ENCODE measurements around the gene BLOC1S6. TPM values are rescaled to one million over a fixed set of nuclear protein-coding genes. Genes with fewer than 3 reads are reported as not detected.

The BLOC1S6 gene
- total and polyA plus RNA-seq, 2 of the 8 experiments (the other 6 are each of a cell fraction or from before 2014, with no cell fraction given) = 4.5 to 28.8 TPM

DNA sequence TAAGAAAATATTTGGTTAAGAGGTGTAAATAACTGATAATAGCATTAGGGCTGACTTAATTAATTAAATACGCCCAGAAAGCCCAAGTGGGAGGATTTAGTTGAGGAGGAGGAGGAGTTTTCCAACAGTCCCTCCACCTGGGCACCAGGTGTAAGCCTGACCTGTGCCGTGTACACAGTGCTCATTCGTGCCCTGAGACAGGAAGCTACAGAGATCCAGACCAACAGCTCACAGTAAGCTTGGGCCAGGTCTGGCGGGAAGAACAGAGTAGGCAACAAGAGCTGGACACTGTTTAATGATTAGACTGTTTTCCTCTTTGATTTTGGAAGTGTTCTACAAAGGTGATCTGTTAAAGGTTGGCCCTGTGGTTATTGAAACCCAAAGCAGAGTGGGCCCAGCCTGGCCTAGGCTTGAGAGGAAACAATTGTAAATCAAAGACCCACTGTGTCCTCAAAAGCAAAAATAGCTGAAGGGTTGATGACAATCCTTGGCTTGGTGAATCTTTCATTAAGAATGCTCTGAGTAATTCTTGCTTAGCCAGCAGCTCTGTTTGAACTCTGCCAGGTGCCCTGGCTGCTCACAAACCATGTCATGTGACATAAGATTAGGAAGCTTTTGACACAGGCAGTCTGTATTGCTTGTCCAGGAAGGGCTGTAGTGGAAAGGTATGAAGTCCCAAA is 61.5 kb downstream of the BLOC1S6 start:
- no peak overlapping the region for H3K4me3 ChIP-seq (ENCODE audit: extremely low read depth in 1 of 4, insufficient read depth in 2 of 4, low read depth in 3 of 4, low read length in 4 of 4)
- CTCF ChIA-PET (ENCODE audit: partially characterized antibody) = interaction anchor here (0.6 to 2.1 kb wide), 4 partner anchors 11 to 1913 kb away, joined by 3 to 8 read pairs (median 4); no protein-coding TSS in a partner anchor
- no peak overlapping the region for H4K91ac ChIP-seq (replicated peaks; ENCODE audit: insufficient read length, low read length)
- H4K5ac ChIP-seq (ENCODE audit: insufficient read length, low read depth, low read length) = no peak overlapping the region
- no peaks in the 10 kb centered on the region for H3K79me2 ChIP-seq (ENCODE audit: control insufficient read depth in 1 of 2, insufficient read depth in 2 of 2, low read length in 2 of 2)
- H4K8ac ChIP-seq (ENCODE audit: extremely low read depth, insufficient read depth, low read length) = no peak overlapping the region
- H2AFZ ChIP-seq (ENCODE audit: low read length) = no peak overlapping the region
- H3K27ac ChIP-seq (ENCODE audit: low read depth, low read length) = no peak overlapping the region
- H4K20me1 ChIP-seq (replicated peaks in 1 of 2; ENCODE audit: control insufficient read depth in 1 of 2, insufficient read depth in 2 of 2, low read length in 2 of 2) = no peaks in the 10 kb centered on the region
- H2BK12ac ChIP-seq (ENCODE audit: low read depth, low read length) = no peak overlapping the region
- no peak overlapping the region for H3K23ac ChIP-seq (ENCODE audit: insufficient read length)
- no peaks in the 10 kb centered on the region for H3K27me3 ChIP-seq (replicated peaks in 1 of 4; ENCODE audit: control insufficient read depth in 3 of 4, extremely low read depth in 1 of 4, insufficient read depth in 3 of 4, low read length in 3 of 4)
- H2BK5ac ChIP-seq (ENCODE audit: low read depth, low read length) = no peak overlapping the region
- H3K14ac ChIP-seq (ENCODE audit: insufficient read length) = no peak overlapping the region
- H2BK15ac ChIP-seq (ENCODE audit: low read length) = no peak overlapping the region
- WGBS, 2 experiments (ENCODE audit: extremely low coverage in 1 of 2, insufficient coverage in 1 of 2, insufficient read length in 1 of 2, insufficient replicate concordance in 2 of 2, low coverage in 1 of 2, low lambda C conversion rate in 2 of 2, missing lambda C conversion rate in 1 of 2) = 87% methylated on average over 4 of the region's 4 CpGs; no CpG with 5 or more reads in 1 of the 2 experiments
- FAIRE-seq (no peak), DNase-seq (ENCODE audit: low read depth in 1 of 2, low spot score in 2 of 2) (no peak)
- no peak overlapping the region for H2AK5ac ChIP-seq (ENCODE audit: low read depth, low read length)
- H3K4me1 ChIP-seq (replicated peaks in 1 of 4; ENCODE audit: control insufficient read depth in 3 of 4, insufficient read depth in 4 of 4, low read length in 3 of 4) = no peaks in the 10 kb centered on the region
- no peak overlapping the region for H3K4ac ChIP-seq (replicated peaks; ENCODE audit: insufficient read length, low read depth, low read length)
- H3K9ac ChIP-seq (replicated peaks in 1 of 4; ENCODE audit: extremely low read depth in 1 of 4, low read depth in 3 of 4, low read length in 3 of 4) = no peak overlapping the region
- POLR2A ChIA-PET (ENCODE audit: partially characterized antibody) = no interaction called here
- H3K4me2 ChIP-seq (ENCODE audit: insufficient read depth in 1 of 2, low read depth in 2 of 2, low read length in 2 of 2) = no peak overlapping the region
- no peak overlapping the region for H3K56ac ChIP-seq (replicated peaks; ENCODE audit: insufficient read length, low read depth, low read length)
- H3K36me3 ChIP-seq (ENCODE audit: control insufficient read depth in 2 of 4, insufficient read depth in 4 of 4, low read length in 3 of 4) = no peaks in the 10 kb centered on the region
- H3K79me1 ChIP-seq (ENCODE audit: low read depth, low read length) = no peaks in the 10 kb centered on the region
- no peak overlapping the region for H3K18ac ChIP-seq (ENCODE audit: extremely low read depth, low read length)
- H2BK120ac ChIP-seq (replicated peaks; ENCODE audit: low read depth, low read length) = no peak overlapping the region
- H3K23me2 ChIP-seq (ENCODE audit: low read depth, low read length) = no peaks in the 10 kb centered on the region
- peaks cover 0 to 2% of the 10 kb centered on the region in 2 experiments; a peak in 1 of 4 replicates for H3K9me3 ChIP-seq (ENCODE audit: insufficient read depth in 2 of 2, low read depth in 1 of 2, low read length in 1 of 2)
- H2BK20ac ChIP-seq (ENCODE audit: low read length) = no peak overlapping the region
- no peak for TF ChIP-seq RBBP5 (IDR thresholded peaks at IDR 0.05; ENCODE audit: borderline replicate concordance, low read depth, low read length)

Measured in H1 (cell line).